Spleen (tissue), 7 donors: ENCODE results near the gene METTL2B.
"Not testable (repeated sequence)": the region's sequence is repeated elsewhere in the genome, so short reads cannot be mapped to it uniquely, and the experiment has no call there.

ENCODE experiments used
- CTCF ChIP-seq, 11 experiments: fragments of 200-600 bp in 7 of 11; fragments of 450-650 bp in 4 of 11; sonication (generic) in 4 of 11; IDR thresholded peaks in 8 of 11; conservative IDR thresholded peaks in 3 of 11; 1 replicate in 7 of 11; 2 replicates in 4 of 11; pipeline versions ENCODE4 v1.4.0 to v1.8.0; 2016 to 2021; ENCODE audit warnings: antibody characterized with exemption in 11 of 11, inconsistent platforms in 4 of 11, mild to moderate bottlenecking in 1 of 11
- POLR2A ChIP-seq, 3 donors: fragments of 450-650 bp; IDR thresholded peaks; one replicate each; pipeline ENCODE4 v1.5.1; 2017; ENCODE audit warnings: antibody characterized with exemption in 3 of 3, mild to moderate bottlenecking in 1 of 3
- POLR2AphosphoS5 ChIP-seq, 3 donors: sonication (generic); formaldehyde crosslinking; IDR thresholded peaks; one replicate each; pipeline ENCODE4 v1.5.1; 2017; ENCODE audit warnings: antibody characterized with exemption in 3 of 3
- donor health status: DM: no; HTN: no; CAD: no; lungs with moderate emphysema.
- donor health status: DM: no; HTN: no; CAD: no.
- donor health status: DM: no; HTN: no; CAD: no.

DNA sequence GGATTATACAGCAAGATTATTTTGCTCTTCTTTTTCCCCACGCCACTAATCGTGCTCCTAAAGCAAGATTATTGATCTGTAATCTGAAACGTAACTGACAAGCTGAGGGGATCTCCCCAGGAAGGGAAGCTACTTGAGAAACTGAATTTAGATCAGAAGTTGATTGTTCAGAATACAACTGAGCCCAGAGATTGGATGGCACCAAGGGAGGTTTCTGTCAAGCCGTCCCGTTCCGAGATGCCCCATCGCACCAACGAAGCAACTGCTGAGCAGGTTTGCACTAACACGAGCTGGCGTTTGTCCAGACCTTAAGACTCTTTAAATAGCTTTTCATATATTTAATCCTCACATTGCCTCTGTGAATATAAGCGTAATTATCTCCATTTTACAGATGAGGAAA lies 35.1 kb downstream of the METTL2B start:
- TF ChIP-seq CTCF (IDR thresholded peaks at IDR 0.05 in 8 of 11, conservative IDR thresholded peaks at IDR 0.05 in 3 of 11); POLR2A (IDR thresholded peaks at IDR 0.05); POLR2AphosphoS5 (IDR thresholded peaks at IDR 0.05): not testable (repeated sequence)
